Neural progenitor cell (in vitro differentiated cells): Measurements from ENCODE around the gene TCF7L2.

ENCODE experiments used
- CTCF ChIP-seq: fragments of 200-600 bp; sonication (generic); IDR thresholded peaks from 2 replicates; pipeline ENCODE4 v1.5.1; 2017; ENCODE audit warnings: antibody characterized with exemption, mild to moderate bottlenecking
- EZH2phosphoT487 ChIP-seq: fragments of 200-600 bp; sonication (generic); IDR thresholded peaks from 2 replicates; pipeline ENCODE4 v1.6.1; 2017; ENCODE audit warnings: antibody characterized with exemption

GRCh38 chr10:112996462-112996861 lies 46.4 kb downstream of the TCF7L2 start:
- TF ChIP-seq CTCF (no peak), EZH2phosphoT487 (no peak)
